GM19240 (cell line): ENCODE data around the gene TMEM40.
"Not testable (repeated sequence)": the region's sequence is repeated elsewhere in the genome, so short reads cannot be mapped to it uniquely, and the experiment has no call there.

Experiments used
- DNase-seq: peaks from one replicate; pipeline ENCODE4 v3.0.0; 2011; ENCODE audit warnings: low spot score; ENCODE audit not compliant: insufficient read length

Gene TMEM40

GRCh38 chr3:12751571-12751970, 7.5 kb downstream of the TMEM40 start:
- DNase-seq, result no peak

GRCh38 chr3:12750658-12751071, 8.4 kb downstream of the TMEM40 start:
- no peak for DNase-seq

- DNase-seq, result no peak
Measured at GRCh38 chr3:12750223-12750622, 8.8 kb downstream of the TMEM40 start.

- no peak for DNase-seq
Measured at GRCh38 chr3:12748477-12748876, 10.6 kb downstream of the TMEM40 start.

GRCh38 chr3:12746419-12746818, 12.6 kb downstream of the TMEM40 start:
- no peak for DNase-seq

- no peak for DNase-seq
Measured at GRCh38 chr3:12744326-12744725, 14.7 kb downstream of the TMEM40 start.

GRCh38 chr3:12743583-12743982, 15.5 kb downstream of the TMEM40 start:
- DNase-seq, result no peak

- no peak for DNase-seq
Measured at GRCh38 chr3:12742330-12743107, 16.5 kb downstream of the TMEM40 start.

- DNase-seq, result no peak
Measured at GRCh38 chr3:12741209-12741608, 17.9 kb downstream of the TMEM40 start.

GRCh38 chr3:12737833-12738232, 21.2 kb downstream of the TMEM40 start:
- DNase-seq, result no peak

- DNase-seq, result no peak
Measured at GRCh38 chr3:12737319-12737718, 21.7 kb downstream of the TMEM40 start.

GRCh38 chr3:12734960-12735359, 24.1 kb downstream of the TMEM40 start:
- no peak for DNase-seq

- DNase-seq, result no peak
Measured at GRCh38 chr3:12733566-12733965, 25.5 kb downstream of the TMEM40 start.

GRCh38 chr3:12730506-12731242, 28.4 kb downstream of the TMEM40 start:
- no peak for DNase-seq

GRCh38 chr3:12729051-12729651, 29.9 kb downstream of the TMEM40 start:
- DNase-seq, result no peak

- DNase-seq, result no peak
Measured at GRCh38 chr3:12727937-12728336, 31.1 kb downstream of the TMEM40 start.

GRCh38 chr3:12727481-12727880, 31.6 kb downstream of the TMEM40 start:
- no peak for DNase-seq

- no peak for DNase-seq
Measured at GRCh38 chr3:12725436-12725835, 33.6 kb downstream of the TMEM40 start.

- DNase-seq, result no peak
Measured at GRCh38 chr3:12724794-12725193, 34.3 kb downstream of the TMEM40 start.

- not testable (repeated sequence) for DNase-seq
Measured at GRCh38 chr3:12723362-12723761, 35.7 kb downstream of the TMEM40 start.

GRCh38 chr3:12722226-12722625, 36.8 kb downstream of the TMEM40 start:
- no peak for DNase-seq
